LoVo (cell line): ENCODE measurements around the gene SLC8A2.

Source experiments
- DNase-seq: peaks from one replicate; pipeline ENCODE4 v3.0.0-alpha.2; 2016; ENCODE audit warnings: low spot score

The SLC8A2 gene

DNA sequence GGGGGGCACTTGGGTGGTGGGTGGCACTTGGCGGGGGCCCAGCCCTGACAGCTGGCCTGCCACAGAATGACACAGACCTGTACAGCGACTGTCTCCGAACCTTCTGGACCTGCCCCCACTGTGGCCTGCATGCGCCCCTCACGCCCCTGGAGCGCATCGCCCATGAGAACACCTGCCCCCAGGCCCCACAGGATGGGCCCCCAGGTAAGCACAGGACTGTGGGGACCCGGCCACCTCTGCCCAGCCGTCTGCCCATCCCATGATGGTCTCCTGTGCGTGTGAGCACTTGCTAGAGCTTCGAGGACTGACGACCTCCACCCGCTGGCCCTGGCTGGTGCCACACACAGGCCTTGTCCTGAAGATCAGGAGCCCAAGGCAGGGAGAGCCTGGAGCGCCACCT lies 90.6 kb downstream of the SLC8A2 start:
- no peak for DNase-seq

DNA sequence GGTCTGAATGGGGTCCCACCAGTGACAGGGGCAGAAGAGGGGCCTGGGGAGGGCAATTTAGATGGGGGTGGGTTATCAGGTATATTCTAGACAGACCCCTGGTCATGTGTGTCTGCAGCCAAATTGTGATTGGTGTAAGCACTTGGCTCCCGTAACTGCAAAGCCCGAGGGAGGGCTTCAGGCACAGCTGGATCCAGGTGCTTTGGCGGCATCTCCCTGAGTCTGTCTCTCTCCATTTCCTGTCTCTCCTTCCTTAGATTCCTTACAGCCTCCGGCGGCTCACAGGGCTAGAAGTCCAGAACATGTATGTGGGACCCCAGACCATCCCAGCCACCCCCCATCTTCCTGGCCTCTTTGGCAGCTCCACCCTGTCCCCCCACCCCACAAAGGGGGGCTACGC lies 91.1 kb downstream of the SLC8A2 start:
- no peak for DNase-seq

GRCh38 chr19:47379381-47379938 lies 92.2 kb downstream of the SLC8A2 start:
- DNase-seq: no peak

GRCh38 chr19:47378246-47378645 lies 93.4 kb downstream of the SLC8A2 start:
- no peak for DNase-seq
